HG02884 (cell line): ENCODE data around the gene SERTM1.

Experiments
- ATAC-seq: cut with Tn5 transposase; IDR thresholded peaks from one replicate; pipeline ENCODE4 v1.9.1; 2021; ENCODE audit warnings: mild to moderate bottlenecking, moderate library complexity; ENCODE audit not compliant: unreplicated experiment

Gene SERTM1

GRCh38 chr13:36673838-36674326, at the start of gene SERTM1:
TSS of gene SERTM1 (plus strand) at chr13:36674020. CDS start at chr13:36695079, 21,059 bp downstream.
- no peak for ATAC-seq

- ATAC-seq, result no peak
Measured at GRCh38 chr13:36628377-36629056, 45.3 kb upstream of the SERTM1 start.

DNA sequence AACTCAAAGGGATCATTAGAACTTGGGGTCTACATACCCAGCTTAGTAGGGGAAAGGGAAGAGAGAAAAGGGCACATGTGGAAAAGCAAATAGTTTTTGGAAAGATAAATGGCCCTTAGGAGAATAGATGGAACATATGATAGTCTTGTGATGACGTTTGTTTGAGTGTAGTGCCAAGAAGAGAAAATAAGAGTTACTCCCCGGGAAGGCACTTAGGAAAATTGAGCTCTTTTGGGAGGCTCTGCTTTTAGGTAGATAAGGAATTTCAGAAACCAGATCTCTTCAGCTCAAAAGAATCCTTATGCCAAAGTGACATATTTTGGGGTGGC, 44.8 kb upstream of the SERTM1 start:
- ATAC-seq, result no peak

DNA sequence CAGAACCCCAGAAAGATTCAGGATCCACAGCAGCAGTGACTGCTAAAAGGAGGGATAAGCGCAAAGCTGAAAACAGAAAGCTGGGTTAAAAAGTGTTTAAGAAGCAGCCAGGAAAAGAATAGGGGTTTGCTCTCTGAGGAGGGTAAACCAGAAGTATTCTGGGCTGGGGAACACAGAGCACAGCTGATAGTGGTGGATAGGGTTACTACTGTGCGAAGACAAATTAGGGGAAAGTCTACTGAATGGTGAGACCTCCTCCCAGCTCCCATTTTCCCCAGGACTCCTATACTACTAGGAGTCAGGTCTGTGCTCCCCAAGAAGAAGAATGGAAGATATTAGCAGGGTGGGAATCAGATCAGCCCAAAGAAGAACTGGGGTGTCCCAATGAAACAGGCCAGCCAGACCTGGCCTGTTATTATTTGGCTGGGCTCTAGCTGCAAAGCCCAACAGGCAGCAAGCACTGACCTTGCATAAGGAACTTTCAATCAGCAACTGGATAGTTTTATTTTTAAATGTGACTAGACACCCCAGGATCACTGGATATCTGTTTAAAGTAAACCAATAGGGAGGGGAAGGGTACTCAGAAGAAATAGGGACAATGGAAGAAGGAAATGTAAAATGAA, 43.5 kb upstream of the SERTM1 start:
- ATAC-seq, result no peak

DNA sequence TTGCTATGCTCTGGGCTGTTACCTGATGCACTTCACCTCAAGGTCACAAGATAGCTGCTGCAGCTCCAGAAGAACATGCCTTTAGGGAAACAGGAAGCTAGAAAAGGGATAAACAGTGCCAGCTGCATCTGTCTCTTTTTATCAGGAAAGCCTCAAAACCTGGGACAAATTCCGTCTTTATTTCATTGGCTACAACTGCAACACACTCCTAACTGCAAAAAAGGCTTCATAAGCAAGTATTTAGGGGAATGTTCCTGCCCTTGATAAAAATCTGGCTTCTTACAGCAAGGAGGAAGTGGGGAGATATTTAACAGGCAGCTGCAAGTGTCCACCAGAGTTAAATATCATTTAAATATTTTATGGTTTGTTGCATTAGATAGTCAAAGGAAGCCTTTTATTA, 34.2 kb upstream of the SERTM1 start:
- ATAC-seq, result no peak

DNA sequence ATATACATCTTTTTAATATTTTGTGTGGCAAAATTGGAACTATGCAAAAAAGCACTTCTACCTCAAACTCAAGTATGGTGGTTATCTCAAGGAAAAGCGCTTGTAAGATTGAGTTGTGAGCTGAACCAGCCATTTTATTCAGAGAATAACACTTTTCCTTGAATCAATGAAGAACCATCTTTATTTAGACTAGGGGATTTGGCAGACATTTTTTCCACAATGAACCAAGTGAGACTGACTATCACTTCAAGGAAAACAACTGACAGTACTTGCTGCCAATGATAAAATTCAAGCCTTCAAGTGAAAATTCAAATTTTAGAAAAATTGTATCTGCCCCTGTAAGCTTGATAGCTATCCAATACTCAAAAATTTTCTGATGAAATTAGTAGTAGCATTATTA, 23.2 kb upstream of the SERTM1 start:
- no peak for ATAC-seq

DNA sequence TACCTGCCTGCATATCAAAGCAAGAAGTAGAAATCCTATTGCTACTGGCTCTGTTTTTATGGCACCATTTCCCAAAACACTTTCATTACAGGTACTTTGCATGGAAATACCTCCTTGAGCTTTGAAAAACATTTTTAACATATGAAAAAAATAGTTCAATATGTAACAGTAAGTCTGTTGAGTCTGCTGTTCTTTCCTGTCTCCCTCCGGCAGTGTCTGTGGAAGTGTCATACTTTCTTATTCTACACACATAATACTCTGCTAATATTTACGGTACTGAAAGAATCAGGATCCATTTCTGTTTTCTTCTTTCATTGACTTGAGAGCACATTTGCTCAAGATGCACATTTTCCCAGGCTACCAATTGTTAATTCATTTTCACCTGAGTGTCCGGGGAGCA, 8.2 kb upstream of the SERTM1 start:
- ATAC-seq, result no peak

- ATAC-seq, result no peak
Measured at GRCh38 chr13:36666477-36667229, 7.2 kb upstream of the SERTM1 start.

DNA sequence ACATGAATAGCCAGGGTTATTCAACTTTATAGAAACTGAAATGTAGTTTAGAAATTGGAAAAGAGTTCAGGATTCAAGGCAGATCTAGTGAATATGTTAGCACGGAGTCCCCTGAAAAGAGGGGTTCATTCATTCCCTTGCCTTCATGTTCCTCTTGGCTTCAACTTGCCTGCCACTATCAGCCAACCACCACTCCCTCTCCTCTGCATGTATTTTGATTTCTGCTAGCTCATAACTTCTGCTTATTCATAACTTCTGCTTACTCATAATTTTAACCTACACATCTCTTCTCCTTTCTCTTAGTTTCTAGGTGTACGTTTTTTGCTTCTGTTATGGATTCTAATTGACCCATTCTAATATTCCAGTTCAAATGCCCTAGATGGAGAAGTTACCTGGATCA, 5.5 kb upstream of the SERTM1 start:
- no peak for ATAC-seq

DNA sequence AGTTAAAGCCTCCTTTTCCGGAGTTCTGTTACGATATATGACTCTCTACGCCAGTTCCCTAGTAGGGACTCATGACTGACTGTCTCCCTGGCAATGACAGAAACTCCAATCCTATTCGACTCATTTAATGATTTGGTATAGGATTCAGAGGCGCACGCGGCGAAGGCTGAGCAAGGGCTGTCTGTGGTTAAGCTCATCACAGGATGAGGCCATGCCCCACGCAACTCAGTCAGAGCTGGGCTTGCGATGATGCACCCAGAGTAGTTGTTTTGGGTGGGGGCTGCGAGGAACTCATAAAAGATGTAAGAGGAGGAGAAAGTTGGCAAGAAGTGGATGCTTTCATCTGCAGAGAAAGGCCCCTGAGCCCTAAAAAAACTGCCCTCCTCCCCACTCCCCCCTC, 468 bp upstream of the SERTM1 start:
- ATAC-seq, result no peak

DNA sequence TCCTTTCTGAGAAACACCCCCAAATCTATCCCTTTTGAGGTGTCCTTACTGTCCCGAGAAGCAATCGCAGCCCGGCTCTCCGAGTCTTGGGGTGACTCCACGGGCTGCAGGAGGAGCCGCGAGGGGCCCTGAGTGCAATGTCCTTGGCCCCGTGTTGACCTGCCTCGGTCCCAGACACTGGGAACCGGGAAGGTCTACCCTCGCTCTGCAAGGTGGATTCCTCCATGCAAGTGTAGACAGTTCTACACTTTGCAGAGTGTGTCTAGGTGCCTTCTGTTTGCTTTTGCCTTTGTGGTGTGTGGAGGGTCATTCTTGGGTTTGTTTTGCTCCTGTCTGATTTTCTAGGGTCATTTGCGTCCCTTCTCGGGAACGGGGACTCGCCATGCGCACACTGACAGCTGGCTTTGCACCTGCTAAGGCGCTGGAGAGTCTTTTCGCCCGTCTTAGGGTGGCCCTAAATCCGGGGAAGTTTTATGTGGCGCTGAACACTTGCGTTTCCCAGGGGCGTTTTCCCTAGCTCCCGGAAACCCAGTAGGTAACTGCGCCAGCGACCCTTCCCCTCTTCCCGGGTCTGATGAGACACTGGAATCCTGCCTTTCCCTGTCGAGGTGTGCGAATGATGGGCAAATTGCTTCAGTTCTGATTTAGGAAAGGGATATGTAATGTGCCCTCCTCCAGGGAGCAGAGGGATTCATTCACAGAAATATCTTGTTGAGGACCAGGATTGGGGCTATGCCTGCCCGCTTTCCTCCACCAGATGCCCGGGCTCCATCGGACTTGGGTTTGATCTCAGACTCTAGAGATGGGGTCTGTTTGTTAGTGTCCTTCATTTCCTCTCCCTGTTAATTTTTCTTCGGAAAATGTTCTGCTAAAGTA, 755 bp downstream of the SERTM1 start:
- ATAC-seq, result no peak

- no peak for ATAC-seq
Measured at GRCh38 chr13:36675213-36675536, 1.4 kb downstream of the SERTM1 start.

DNA sequence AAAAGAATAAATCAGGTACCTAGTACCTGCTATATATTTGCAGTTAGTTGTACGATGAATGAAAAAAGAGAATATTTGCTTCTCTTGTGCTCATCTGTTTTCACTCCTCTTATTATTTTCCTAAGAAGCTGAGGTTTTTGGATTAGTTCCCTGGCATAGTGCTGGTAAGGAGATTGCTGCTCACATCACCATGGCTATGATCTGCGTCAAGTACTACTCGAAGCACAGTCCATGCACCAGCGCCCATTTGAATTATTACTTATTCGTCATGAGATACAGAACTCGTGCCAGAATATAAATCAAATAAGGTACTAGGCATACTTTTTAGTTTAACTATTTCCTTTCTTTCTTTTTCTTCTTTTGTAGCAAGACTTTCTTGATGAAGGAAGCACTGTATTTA, 7.1 kb downstream of the SERTM1 start:
- no peak for ATAC-seq

- no peak for ATAC-seq
Measured at GRCh38 chr13:36681894-36682624, 8.2 kb downstream of the SERTM1 start.

GRCh38 chr13:36683701-36684100, 9.9 kb downstream of the SERTM1 start:
- no peak for ATAC-seq

- no peak for ATAC-seq
Measured at GRCh38 chr13:36685927-36686326, 12.1 kb downstream of the SERTM1 start.

- no peak for ATAC-seq
Measured at GRCh38 chr13:36696410-36697010, 22.7 kb downstream of the SERTM1 start.

DNA sequence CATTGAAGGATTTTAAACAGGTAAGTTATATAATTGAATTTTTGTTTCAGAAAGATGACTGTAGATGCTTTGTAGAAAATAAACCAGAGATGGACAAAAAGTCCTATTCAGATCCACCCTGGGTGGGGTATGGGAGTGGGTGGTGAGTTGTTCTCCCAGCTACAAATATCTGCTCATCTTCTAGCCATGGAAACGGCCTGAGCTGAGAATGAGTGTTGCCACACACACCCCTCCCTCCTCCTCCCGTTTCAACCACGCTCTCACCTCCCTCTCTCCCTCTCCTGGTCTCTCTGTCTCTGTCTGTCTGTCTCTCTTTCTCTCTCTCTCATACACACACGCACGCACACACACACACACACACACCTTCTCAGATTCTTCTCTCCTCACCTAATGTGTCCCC, 26.4 kb downstream of the SERTM1 start:
- no peak for ATAC-seq

DNA sequence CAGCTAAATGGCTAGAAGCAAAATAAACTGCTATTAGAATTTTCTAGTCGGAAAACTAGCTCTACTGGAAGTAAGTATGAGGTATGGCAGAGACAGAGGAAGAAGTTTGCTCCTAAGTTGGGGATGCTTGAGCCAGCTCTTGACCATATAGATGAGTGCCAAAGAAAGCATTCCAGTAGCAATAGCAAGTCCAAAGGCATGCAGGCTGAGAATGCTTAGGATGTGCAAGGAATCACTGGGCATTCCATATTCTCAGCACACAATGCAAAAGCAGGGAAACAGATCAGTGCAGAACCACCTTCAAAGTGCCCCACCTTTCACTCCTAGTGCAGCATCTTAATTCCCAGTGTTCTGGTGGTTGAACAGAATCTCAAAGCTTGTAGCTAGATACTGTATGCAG, 32.9 kb downstream of the SERTM1 start:
- no peak for ATAC-seq
